Loucy (cell line): ENCODE measurements around the gene MBD5.

Experiments
- EZH2phosphoT487 ChIP-seq: fragments of 200-600 bp; IDR thresholded peaks from 2 replicates; pipeline ENCODE4 v1.6.1; 2018; ENCODE audit warnings: antibody characterized with exemption, mild to moderate bottlenecking, moderate library complexity, borderline replicate concordance
- TF ChIP-seq, protein P1 (sequence below): fragments of 200-600 bp; sonication (generic); conservative IDR thresholded peaks from 2 replicates; pipeline ENCODE4 v1.5.1; 2014; ENCODE audit warnings: mild to moderate bottlenecking, antibody characterized with exemption, low read length

DNA sequence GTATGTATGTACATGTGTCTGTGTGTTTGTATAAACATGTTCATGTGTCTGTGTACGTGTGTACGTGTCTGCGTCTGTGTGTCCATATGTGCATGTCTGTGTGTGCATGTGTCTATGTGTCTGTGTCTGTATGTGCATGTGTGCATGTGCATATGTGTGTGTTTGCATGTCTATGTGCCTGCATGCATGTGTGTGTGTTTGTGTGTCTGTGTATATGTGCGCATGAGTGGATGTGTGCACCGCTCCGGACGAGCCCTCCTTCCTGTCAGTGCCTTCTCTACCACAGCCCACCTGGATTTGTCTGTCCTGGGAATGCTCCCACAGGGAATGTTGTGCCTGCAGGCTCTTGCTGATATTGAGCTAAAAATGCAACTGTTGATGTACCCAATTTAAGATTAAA is 510.3 kb downstream of the MBD5 start:
- TF ChIP-seq, protein P1, sequence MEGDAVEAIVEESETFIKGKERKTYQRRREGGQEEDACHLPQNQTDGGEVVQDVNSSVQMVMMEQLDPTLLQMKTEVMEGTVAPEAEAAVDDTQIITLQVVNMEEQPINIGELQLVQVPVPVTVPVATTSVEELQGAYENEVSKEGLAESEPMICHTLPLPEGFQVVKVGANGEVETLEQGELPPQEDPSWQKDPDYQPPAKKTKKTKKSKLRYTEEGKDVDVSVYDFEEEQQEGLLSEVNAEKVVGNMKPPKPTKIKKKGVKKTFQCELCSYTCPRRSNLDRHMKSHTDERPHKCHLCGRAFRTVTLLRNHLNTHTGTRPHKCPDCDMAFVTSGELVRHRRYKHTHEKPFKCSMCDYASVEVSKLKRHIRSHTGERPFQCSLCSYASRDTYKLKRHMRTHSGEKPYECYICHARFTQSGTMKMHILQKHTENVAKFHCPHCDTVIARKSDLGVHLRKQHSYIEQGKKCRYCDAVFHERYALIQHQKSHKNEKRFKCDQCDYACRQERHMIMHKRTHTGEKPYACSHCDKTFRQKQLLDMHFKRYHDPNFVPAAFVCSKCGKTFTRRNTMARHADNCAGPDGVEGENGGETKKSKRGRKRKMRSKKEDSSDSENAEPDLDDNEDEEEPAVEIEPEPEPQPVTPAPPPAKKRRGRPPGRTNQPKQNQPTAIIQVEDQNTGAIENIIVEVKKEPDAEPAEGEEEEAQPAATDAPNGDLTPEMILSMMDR: no peak
- TF ChIP-seq EZH2phosphoT487: no peak
